GM18498 (cell line): Measurements from ENCODE around the gene HNF1B.

Experiments used
- ATAC-seq: cut with Tn5 transposase; IDR thresholded peaks from one replicate; pipeline ENCODE4 v1.9.1; 2021; ENCODE audit warnings: mild to moderate bottlenecking, moderate library complexity; ENCODE audit not compliant: unreplicated experiment

The HNF1B gene

DNA sequence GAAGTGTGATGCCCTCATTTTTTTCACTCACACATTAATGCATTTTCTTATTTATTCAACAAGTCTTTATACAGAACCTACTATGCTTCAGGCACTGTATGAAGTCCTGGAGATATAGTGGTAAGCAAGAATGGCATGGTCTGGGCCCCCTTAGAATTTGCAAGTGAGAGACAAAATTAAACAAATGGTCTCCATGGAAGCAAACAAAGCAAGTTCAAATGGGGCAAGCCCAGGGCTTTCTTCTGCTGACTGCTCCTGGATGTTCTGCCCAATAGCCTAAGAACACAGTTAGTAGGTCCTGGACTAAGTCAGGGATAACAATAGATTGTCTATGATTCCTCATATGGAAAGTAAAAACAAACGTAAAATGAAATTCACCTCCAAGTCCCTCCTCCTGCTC, 70.3 kb downstream of the HNF1B start:
- ATAC-seq = no peak

DNA sequence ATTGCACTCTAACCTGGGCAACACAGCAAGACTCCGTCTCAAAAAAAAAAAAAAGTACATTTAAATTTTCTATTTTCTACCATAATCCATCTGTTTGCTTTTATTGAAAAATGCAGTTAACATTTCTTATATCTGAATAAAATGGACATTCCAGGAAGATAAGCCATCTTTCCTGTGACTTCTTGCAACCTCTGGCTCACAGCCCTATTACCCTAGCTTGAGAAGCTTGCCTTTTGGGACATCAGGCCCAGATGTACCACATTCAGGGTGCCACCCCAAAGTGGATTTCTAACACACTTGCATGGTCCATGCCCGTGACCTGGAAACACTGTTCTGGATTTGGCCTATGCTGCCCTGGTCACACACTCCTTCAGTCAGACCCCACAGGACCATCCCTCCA, 71.5 kb downstream of the HNF1B start:
- no peak for ATAC-seq

DNA sequence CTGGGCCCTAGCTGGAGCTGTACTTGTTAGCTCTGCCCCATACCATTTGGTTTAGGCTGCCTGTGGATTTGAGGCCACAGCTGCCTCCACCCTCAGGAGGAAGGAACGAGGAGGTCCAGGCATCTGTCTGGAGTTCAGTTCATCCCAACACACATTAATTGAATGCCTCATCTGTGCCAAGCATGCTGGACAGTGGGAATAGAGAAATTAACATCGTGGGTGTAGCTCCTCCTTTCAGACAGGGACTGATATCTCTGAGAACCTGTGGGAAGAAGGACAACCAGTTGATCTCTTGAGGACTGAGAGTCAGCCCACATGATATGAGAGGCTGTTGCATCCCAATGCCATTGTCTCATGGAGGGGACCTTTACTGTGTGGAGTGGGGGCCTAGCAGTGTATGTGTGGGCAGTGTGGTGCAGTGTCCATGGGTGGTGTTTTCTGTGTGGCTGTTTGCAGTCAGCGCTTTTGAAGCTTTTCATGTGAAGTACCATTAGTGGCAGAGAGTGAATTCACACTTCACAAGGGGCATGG, 72.2 kb downstream of the HNF1B start:
- ATAC-seq = no peak

DNA sequence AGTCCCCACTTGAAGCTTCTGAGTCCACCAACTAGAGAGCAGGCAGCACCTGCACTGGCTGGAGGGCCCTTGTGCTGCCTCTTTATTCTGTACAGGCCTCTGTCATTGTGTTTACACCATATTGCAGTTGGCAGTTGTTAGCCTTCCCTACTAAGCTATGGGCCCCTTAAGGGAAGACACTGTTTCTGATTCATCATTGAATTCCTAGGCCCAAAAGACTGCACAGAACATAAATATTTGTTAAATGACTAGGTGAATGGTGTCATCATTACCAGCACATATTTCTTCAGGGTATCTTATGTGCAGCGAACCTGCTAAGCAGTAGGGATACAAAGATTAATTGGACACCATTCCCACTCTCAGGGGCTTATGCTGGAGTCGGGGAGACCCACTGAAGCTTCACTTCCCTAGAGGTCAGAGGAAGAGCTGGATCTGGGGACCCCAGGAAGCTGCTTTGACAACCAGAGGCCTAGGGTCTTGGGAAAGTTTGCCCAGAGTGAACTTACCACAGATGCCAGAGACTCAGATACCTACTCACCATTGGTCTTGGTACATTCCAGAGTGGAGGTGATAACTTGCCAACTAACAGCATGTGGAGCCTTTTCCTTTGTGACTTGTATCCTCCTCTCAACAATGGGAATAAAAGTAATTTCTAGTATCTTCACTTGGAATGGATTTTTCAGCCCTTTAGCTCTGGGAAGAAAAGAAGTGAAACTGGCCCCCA, 72.9 kb downstream of the HNF1B start:
- ATAC-seq = no peak

DNA sequence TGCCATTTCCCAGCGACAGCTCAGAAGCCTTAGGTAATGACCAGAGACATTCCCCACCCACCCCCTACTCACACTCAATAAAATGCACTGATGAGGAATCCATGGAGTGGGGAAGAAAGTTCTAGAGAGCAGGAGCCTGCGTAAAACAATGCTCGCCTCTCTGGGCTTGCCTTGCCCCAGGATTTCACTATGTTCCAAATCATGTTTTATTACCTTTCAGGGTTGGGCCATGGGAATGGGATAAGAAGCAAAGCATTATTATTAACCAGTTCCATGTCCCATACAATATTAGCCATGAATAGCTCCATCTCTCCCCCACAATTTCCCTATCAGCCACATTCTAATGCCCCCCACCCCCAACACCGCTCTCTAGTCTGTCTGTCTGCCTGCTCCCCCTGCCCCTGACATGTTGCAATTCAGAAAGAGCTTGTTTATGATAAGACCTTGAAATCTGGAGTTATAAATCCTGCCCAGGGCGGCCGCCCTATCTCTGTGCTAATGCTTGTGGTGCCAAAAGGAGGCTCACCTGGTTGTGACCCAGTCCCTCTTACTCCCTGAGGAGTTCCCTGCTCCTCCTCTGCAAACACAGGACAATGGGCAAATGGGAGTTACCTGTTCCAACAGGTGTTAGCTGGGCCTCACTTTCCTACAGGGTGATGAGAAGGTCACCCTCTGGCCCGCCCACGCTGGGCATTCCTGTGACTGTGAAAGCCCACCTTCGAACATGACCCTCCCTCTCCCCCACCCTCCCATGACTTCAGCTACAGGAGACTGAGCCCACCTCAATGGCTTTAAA, 73.6 kb downstream of the HNF1B start:
- no peak for ATAC-seq

DNA sequence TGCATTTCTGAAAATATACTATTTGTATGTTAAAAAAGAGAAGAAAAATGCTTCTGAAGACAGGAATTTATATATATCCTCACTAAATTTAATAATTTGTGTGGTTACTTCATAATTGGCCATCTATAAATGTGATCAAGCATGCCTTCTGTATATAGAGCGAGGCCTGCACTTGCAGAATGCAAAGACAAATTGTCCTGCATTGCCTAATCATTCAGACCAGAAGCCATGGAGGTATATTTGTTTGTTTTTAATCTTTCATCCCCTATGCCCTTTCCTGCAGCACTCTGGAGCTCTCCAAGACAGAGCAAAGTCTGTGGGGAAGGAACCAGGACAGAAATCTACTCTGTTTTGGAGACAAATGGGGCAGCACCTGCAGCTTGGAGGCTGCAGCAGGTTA, 77.8 kb downstream of the HNF1B start:
- no peak for ATAC-seq

DNA sequence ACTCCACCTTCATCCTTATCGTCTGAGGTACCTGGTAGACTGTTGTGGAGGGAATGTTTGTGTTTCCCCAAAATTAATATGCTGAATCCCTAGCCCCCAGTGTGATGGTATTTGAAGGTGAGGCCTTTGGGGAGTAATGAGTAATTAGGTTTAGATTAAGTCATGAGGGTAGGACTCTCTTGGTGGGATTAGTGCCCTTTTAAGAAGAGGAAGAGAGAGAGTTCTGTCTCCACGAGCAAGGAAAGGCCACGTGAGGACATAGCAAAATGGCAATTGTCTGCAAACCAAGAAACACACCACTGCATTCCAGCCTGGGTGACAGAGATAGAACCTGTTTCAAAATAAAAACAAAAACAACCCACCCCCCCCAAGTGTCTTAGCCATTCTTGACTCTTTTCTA, 80.6 kb downstream of the HNF1B start:
- ATAC-seq = no peak

DNA sequence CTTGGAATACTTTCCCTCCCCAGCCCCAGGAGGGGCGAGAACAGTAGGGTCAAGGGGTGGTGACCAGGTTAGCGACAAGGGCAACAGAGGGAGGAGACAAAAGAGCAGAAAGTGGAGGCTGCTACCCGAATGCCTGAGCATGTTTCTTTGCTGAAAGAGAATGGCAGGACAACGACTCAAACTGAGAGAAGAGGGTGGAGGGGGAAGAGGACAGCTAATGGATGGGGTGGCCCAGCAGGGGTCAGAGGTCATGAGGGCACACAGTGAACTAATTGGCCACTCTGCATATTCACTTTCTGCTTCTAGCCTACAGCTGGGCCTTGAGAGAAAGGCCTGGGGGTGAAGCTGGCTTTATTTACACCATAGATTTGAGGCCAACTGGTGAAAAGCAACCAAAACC, 82.5 kb downstream of the HNF1B start:
- ATAC-seq = no peak

DNA sequence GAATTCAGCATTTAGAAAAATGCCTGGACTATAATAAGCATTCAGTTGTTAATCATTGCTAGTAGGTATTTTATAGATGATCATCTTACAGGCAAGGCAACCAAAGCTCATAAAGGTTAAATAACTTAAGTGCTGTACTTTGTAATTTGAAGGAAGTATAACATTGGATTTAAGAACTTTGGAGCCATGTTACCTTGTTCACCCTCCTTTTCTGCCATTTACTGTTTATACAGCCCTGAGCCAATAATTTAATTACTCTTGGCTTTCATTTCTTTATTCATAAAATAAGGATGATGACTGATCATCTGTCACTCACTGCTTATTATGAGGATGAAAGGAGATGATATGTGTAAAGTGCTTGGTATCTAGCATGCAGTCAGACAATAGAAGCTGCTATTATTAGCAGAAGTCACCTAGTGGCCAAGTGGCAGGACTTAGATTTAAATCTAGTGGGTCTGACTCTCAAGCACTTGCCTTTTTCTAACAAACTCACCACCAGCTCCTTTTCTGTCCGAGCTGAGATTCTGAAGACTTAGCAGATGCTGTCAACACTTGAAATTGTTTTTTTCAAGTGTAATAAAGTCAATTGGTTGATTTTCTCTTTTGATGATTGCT, 83.4 kb downstream of the HNF1B start:
- no peak for ATAC-seq

DNA sequence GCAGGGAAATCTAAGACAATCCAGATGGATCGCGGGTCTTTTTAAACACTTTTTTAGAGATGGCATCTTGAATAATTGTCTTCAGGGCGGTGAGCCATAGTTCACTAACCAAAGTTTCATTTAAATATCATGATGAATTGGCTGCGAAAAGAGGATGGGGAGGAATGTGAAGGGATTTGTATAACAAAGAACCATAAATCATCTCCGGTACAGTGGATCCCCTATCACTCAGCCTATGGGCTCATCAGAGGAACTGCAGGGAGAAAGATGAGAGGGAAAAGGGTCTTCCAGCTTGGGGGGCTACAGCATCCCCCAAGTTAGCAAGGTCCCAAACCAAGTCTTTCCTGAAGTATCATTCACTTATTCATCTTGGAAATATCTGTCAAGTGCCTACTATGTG, 84.9 kb downstream of the HNF1B start:
- no peak for ATAC-seq

DNA sequence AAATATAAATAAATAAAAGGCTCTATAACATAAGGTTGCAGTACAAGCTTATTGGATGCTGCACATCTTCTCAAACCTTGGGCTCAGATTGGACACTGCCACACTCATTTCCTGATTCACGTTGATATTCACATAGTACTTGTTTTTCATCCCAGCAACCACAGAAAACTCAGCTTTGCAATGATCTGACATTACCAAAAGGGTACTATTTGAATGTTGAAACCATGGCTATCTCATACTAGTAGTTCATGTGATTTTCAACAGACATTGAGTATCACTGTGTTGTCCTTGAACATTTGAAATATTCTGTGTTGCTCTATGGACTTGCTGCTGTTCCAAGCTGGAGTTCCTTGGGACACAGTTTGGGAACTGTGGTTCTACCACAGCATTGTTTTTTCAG, 87.7 kb downstream of the HNF1B start:
- no peak for ATAC-seq

DNA sequence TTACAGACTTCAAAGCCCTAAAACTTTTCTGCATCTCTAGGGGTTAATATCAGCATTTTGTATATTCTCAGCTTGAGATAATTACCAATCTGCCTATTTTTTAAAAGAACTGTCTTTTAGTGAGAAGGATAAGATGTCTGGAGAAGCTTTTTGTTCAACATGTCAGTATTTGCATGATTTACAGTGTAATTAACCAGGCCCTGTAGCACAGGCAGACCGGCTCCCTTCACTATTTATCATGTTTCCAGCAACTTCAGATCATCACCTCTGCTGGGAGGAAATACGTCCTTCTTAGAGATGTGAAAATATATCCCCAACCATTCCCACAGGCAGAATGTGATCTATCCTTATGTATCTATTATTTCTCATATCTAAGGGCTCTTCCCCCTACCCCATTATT, 93.0 kb downstream of the HNF1B start:
- no peak for ATAC-seq

DNA sequence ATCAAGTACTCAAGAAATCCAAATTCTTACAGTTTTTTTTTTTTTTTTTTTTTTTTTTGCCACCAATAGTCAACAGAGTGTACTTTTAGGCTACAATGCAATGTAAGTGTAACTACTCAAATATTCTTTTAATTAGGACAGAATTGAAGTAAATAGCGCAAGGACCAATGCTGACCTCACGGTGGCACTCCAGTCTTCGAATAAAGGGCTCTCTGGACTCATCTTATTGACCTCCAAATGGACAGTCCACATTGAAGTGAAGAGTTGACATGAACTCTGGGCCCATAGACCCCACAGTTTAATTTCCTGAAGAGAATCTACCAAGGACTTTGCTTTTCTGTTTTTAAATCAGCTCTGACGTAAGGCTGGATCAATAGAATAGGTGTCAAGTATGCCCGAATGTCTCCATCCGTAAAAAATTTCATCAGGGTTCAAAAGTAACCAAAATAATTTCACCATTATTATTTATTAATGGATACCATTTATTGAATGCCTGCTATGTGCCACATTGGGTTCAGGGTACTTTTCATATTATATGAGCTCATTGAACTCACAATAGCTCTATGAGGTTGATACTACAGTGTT, 94.3 kb downstream of the HNF1B start:
- no peak for ATAC-seq

DNA sequence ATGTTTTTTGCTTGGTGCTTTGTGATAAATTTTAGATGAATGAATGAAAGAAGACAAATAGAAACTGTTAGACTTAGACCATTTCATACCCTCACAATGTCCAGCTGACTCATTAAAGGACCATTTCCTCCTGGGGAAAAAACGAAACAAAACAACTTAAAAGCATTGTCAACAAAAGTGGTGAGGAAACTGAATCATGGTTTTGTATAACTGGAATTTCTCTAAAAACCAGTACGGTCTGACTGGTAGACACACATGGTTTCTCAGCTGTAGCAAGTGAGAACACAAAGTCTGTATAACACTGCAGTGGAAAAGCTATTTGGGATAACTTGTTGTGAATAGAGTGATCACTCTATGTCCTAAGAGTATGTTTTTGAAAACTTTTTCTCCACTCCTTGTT, 96.3 kb downstream of the HNF1B start:
- ATAC-seq = no peak

DNA sequence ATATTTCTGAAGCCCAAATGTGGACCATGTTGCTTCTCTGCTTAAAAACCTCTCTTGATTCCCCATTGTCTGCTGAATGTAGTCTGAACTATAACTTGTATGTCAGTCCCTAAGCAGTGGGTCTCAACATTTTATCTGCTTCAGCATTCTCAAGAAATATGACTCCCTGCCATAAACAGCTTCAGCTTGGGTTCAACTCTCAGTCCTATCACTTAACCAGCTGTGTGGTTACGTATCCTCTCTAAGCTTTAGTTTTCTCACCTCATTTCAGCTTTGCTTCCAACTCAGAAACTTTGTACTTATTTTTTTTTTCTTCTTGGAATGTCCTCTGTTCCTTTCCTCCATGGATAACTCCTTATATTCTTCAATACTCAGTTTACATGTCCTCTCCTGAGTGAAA, 97.0 kb downstream of the HNF1B start:
- no peak for ATAC-seq

DNA sequence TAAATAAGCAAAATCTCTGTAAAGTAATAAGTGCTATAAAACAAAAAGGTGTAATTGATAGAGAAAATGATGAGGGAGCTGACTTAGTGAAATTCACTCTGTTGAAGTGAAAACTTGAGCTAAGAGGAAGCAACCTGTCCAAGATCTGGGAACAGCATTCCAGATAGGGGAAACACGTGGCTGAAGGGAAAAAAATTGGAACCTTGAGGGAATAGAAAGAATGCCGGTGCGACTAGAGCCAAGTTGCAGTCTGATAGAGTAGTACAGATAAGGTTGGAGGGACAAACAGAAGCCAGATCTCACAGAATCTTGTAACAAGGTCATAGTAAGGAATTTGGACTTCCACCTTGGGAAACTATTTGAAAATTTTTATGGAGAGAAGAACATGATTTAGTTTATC, 101.0 kb downstream of the HNF1B start:
- no peak for ATAC-seq

DNA sequence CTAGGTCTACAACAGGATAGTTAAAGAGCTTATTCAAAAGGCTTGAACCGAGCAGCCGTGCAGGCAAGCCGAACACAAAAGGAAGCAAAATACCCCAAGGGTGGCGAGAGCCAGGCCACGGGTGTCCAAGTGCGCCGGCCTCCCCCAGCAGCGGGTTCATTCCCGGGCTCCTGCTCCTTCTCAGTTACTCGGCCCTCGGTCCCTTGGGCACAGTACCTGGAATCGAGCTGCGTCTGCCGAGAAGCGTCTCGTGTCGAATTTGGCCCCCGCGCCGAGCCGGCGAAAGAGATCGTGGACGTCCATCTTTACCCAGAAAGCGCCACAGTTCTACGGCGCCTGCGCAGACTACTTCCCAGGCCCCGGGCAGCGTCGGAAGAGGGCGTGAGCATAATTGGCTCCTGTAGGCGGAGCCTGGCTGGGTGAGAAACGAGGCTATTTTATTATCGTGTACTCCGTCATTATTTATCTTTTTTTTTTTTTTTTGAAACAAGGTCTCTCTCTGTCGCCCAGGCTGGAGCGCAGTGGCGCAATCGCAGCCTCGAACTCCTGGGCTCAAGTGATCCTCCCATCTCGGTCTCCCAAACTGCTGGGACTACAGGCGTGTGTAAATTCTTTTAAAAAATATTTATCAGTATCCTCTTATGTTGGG, 101.6 kb downstream of the HNF1B start, which contains the start of gene DDX52:
Gene DDX52 (minus strand): TSS at position 329 of the 649 bp plus-strand sequence. CDS start 26 bp downstream, at position 303.
- peak; percentile 92 for ATAC-seq

DNA sequence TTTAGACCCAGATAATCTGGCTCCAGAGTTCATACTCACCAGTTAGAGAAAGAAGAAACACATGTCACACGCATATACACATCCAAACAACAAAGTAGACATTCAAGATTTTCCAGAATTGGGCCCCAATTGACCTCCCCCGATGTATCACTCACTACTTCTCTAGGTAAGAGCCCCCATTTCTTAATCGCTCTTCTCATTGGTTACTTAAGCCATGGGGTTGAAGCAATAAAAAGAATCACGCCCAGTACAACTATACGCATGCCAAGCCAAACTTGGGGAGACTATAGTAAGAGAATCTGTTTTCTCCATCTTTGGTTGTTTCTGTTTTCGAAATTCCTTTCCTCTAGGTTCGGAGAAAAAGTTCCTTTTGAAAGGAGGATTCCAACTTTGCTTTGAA, 102.2 kb downstream of the HNF1B start:
- no peak for ATAC-seq

DNA sequence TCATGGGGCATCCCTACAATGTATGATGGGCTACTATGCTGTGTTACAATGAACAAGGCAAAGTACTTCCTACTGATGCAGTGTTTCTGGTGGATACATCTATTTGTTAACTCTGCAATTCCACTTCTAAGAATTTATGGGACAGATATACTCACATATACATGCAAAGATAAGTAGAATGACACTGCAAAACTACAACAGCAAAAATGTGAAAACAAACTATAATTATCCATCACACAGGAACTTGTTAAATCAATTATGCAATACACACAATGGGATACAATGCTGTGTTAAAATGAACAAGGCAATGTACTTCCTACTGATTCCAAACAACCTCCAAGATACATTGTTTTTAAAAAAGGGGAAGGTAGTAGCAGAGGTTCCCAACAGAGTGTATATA, 104.8 kb downstream of the HNF1B start:
- no peak for ATAC-seq

DNA sequence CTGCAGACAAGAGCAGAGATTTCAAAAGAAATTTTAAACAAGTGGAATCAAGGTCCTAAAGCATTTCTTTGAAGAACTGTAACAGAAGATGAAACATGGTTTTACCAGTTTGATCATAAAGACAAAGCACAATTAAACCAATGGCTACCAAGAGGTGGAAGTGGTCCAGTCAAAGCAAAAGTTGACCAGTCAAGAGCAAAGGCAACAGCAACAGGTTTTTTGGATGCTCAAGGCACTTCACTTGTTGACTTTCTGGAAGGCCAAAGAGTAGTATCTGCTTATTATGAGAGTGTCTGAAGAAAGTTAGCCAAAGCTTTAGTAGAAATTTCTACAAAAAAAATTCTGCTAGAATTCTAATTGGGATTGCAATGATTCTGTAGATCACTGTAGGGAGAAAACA, 106.9 kb downstream of the HNF1B start:
- no peak for ATAC-seq
